Gastroesophageal sphincter (tissue), 3 donors: ENCODE results near the gene MON1B.

ENCODE experiments used
- POLR2A ChIP-seq, 2 donors: fragments of 450-650 bp; IDR thresholded peaks; one replicate each; pipeline ENCODE4 v1.6.1; 2017; ENCODE audit warnings: antibody characterized with exemption in 2 of 2, mild to moderate bottlenecking in 2 of 2, moderate library complexity in 1 of 2
- POLR2AphosphoS5 ChIP-seq: sonication (generic); formaldehyde crosslinking; IDR thresholded peaks from one replicate; pipeline ENCODE4 v1.6.1; 2017; ENCODE audit warnings: antibody characterized with exemption
- TF ChIP-seq, protein P1 (sequence below), 4 experiments: fragments of 200-600 bp in 2 of 4; fragments of 450-650 bp in 2 of 4; sonication (generic) in 1 of 4; IDR thresholded peaks; one replicate each; pipeline ENCODE4 v1.5.1; 2017 to 2019; ENCODE audit warnings: antibody characterized with exemption in 4 of 4, mild to moderate bottlenecking in 2 of 4, moderate library complexity in 2 of 4

DNA sequence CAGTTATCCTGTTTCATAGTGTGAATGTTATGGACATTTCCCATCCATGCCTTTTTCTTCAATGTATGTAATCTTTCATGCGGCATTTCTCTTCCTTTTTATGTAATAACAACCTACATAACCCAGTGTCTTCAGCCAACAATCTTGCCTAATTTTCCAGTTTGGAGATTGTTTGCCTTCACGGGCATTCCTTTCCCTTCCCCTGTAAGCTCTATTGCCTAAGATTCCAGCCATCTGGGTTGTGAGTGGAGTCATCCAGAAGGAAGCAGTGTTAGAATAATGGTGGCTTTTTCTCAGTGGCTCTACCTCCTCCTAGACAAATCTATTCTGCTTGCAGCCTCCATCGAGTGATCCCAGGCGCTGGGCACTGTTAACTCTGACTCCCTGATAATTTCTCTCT is 30.5 kb downstream of the MON1B start:
- TF ChIP-seq POLR2A (IDR thresholded peaks at IDR 0.05) (no peak), POLR2AphosphoS5 (no peak)
- TF ChIP-seq, protein P1, sequence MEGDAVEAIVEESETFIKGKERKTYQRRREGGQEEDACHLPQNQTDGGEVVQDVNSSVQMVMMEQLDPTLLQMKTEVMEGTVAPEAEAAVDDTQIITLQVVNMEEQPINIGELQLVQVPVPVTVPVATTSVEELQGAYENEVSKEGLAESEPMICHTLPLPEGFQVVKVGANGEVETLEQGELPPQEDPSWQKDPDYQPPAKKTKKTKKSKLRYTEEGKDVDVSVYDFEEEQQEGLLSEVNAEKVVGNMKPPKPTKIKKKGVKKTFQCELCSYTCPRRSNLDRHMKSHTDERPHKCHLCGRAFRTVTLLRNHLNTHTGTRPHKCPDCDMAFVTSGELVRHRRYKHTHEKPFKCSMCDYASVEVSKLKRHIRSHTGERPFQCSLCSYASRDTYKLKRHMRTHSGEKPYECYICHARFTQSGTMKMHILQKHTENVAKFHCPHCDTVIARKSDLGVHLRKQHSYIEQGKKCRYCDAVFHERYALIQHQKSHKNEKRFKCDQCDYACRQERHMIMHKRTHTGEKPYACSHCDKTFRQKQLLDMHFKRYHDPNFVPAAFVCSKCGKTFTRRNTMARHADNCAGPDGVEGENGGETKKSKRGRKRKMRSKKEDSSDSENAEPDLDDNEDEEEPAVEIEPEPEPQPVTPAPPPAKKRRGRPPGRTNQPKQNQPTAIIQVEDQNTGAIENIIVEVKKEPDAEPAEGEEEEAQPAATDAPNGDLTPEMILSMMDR (IDR thresholded peaks at IDR 0.05) = no peak
